Measurements from ENCODE around the gene TTC28.

TTC28 gene

GRCh38 chr22:28019881-28020861 is 659.5 kb downstream of the TTC28 start:
- H2BK120ac ChIP-seq (ENCODE audit: low read depth, low read length): no peak overlapping the region
- H3K4ac ChIP-seq (ENCODE audit: low read depth in 1 of 2, low read length in 2 of 2): no peak overlapping the region
- peaks cover 7% of the 10 kb centered on the region for H3K79me1 ChIP-seq (replicated peaks; ENCODE audit: low read length, poor library complexity, severe bottlenecking)
- no peak overlapping the region for H3K27ac ChIP-seq (ENCODE audit: low read length, poor library complexity, severe bottlenecking)
- H3K9ac ChIP-seq (ENCODE audit: low read length): peak overlapping the region; percentile 25
- H2AK5ac ChIP-seq (ENCODE audit: low read length, severe bottlenecking): no peak overlapping the region
- H2BK15ac ChIP-seq (ENCODE audit: low read depth, poor library complexity, severe bottlenecking): no peak overlapping the region
- peak overlapping the region; percentile 58 for H3K4me2 ChIP-seq (ENCODE audit: low read length, poor library complexity, severe bottlenecking)
- H3K9me3 ChIP-seq (ENCODE audit: control insufficient read depth, low read length): no peaks in the 10 kb centered on the region
- peak overlapping the region in 1 of 2 experiments; percentile 71 for H3K18ac ChIP-seq (ENCODE audit: low read depth in 1 of 2, low read length in 2 of 2)
- no peak overlapping the region for H3K4me3 ChIP-seq (ENCODE audit: insufficient read depth in 1 of 2, low read depth in 1 of 2, low read length in 2 of 2)
- H4K8ac ChIP-seq (ENCODE audit: low read length): no peak overlapping the region
- H3K14ac ChIP-seq (ENCODE audit: low read length in 2 of 2): peak overlapping the region in 1 of 2 experiments; percentile 64
- H2AFZ ChIP-seq (ENCODE audit: low read depth, low read length): no peak overlapping the region
- 26% methylated on average over 19 of the region's 20 CpGs for WGBS
- H3K23ac ChIP-seq (ENCODE audit: low read length in 2 of 2): no peak overlapping the region
- DNase-seq: peak; percentile 83
- peaks cover 33% of the 10 kb centered on the region for H3K4me1 ChIP-seq (ENCODE audit: control insufficient read depth, insufficient read depth, low read depth, low read length)
- H3K27me3 ChIP-seq (ENCODE audit: control insufficient read depth in 1 of 2, insufficient read depth in 1 of 2, low read length in 2 of 2): peaks cover 0 to 4% of the 10 kb centered on the region in 2 experiments
- H2BK12ac ChIP-seq (ENCODE audit: low read length in 2 of 2): peak overlapping the region in 1 of 2 experiments; percentile 75
- peaks cover 6 to 41% of the 10 kb centered on the region in 2 experiments for H3K36me3 ChIP-seq (ENCODE audit: control insufficient read depth in 1 of 2, insufficient read depth in 2 of 2, low read depth in 1 of 2, low read length in 2 of 2)
- H4K91ac ChIP-seq (ENCODE audit: low read length): no peak overlapping the region
- H2BK5ac ChIP-seq (ENCODE audit: low read depth, low read length, poor library complexity, severe bottlenecking): no peak overlapping the region

GRCh38 chr22:28019360-28019759 is 660.3 kb downstream of the TTC28 start:
- Histone ChIP-seq H3K27ac (ENCODE audit: low read length, poor library complexity, severe bottlenecking) (no peak overlapping the region), H3K14ac (ENCODE audit: low read length in 2 of 2) (no peak overlapping the region), H2AK5ac (ENCODE audit: low read length, severe bottlenecking) (no peak overlapping the region), H2AFZ (ENCODE audit: low read depth, low read length) (no peak overlapping the region), H3K4me1 (ENCODE audit: control insufficient read depth, insufficient read depth, low read depth, low read length) (peaks cover 38% of the 10 kb centered on the region), H3K4ac (ENCODE audit: low read depth in 1 of 2, low read length in 2 of 2) (no peak overlapping the region), H3K9me3 (ENCODE audit: control insufficient read depth, low read length) (no peaks in the 10 kb centered on the region), H2BK5ac (ENCODE audit: low read depth, low read length, poor library complexity, severe bottlenecking) (no peak overlapping the region), H2BK120ac (ENCODE audit: low read depth, low read length) (no peak overlapping the region), H3K79me1 (replicated peaks; ENCODE audit: low read length, poor library complexity, severe bottlenecking) (peaks cover 5% of the 10 kb centered on the region), H4K91ac (ENCODE audit: low read length) (no peak overlapping the region), H3K23ac (ENCODE audit: low read length in 2 of 2) (no peak overlapping the region), H3K9ac (ENCODE audit: low read length) (no peak overlapping the region), H2BK12ac (ENCODE audit: low read length in 2 of 2) (no peak overlapping the region), H3K18ac (ENCODE audit: low read depth in 1 of 2, low read length in 2 of 2) (no peak overlapping the region), H2BK15ac (ENCODE audit: low read depth, poor library complexity, severe bottlenecking) (no peak overlapping the region), H3K36me3 (ENCODE audit: control insufficient read depth in 1 of 2, insufficient read depth in 2 of 2, low read depth in 1 of 2, low read length in 2 of 2) (peaks cover 4 to 35% of the 10 kb centered on the region in 2 experiments), H3K4me3 (ENCODE audit: insufficient read depth in 1 of 2, low read depth in 1 of 2, low read length in 2 of 2) (no peak overlapping the region), H3K27me3 (ENCODE audit: control insufficient read depth in 1 of 2, insufficient read depth in 1 of 2, low read length in 2 of 2) (peaks cover 0 to 4% of the 10 kb centered on the region in 2 experiments), H4K8ac (ENCODE audit: low read length) (no peak overlapping the region), H3K4me2 (ENCODE audit: low read length, poor library complexity, severe bottlenecking) (no peak overlapping the region)
- DNase-seq: no peak
- WGBS: 93% methylated on average over 8 of the region's 8 CpGs

- Histone ChIP-seq H3K4me3 (ENCODE audit: insufficient read depth in 1 of 2, low read depth in 1 of 2, low read length in 2 of 2) (no peak overlapping the region), H3K18ac (ENCODE audit: low read depth in 1 of 2, low read length in 2 of 2) (no peak overlapping the region), H3K27me3 (ENCODE audit: control insufficient read depth in 1 of 2, insufficient read depth in 1 of 2, low read length in 2 of 2) (peaks cover 0 to 4% of the 10 kb centered on the region in 2 experiments), H2BK12ac (ENCODE audit: low read length in 2 of 2) (no peak overlapping the region), H4K91ac (ENCODE audit: low read length) (peak overlapping the region; percentile 40), H2AFZ (ENCODE audit: low read depth, low read length) (no peak overlapping the region), H3K27ac (ENCODE audit: low read length, poor library complexity, severe bottlenecking) (no peak overlapping the region), H3K9me3 (ENCODE audit: control insufficient read depth, low read length) (no peaks in the 10 kb centered on the region), H3K79me1 (replicated peaks; ENCODE audit: low read length, poor library complexity, severe bottlenecking) (peaks cover 4% of the 10 kb centered on the region), H3K4ac (ENCODE audit: low read depth in 1 of 2, low read length in 2 of 2) (no peak overlapping the region), H3K23ac (ENCODE audit: low read length in 2 of 2) (no peak overlapping the region), H3K36me3 (ENCODE audit: control insufficient read depth in 1 of 2, insufficient read depth in 2 of 2, low read depth in 1 of 2, low read length in 2 of 2) (peaks cover 6 to 41% of the 10 kb centered on the region in 2 experiments), H3K4me1 (ENCODE audit: control insufficient read depth, insufficient read depth, low read depth, low read length) (peaks cover 46% of the 10 kb centered on the region), H4K8ac (ENCODE audit: low read length) (no peak overlapping the region), H2BK120ac (ENCODE audit: low read depth, low read length) (no peak overlapping the region), H2BK15ac (ENCODE audit: low read depth, poor library complexity, severe bottlenecking) (no peak overlapping the region), H2AK5ac (ENCODE audit: low read length, severe bottlenecking) (no peak overlapping the region), H3K14ac (ENCODE audit: low read length in 2 of 2) (no peak overlapping the region), H3K4me2 (ENCODE audit: low read length, poor library complexity, severe bottlenecking) (no peak overlapping the region), H2BK5ac (ENCODE audit: low read depth, low read length, poor library complexity, severe bottlenecking) (no peak overlapping the region), H3K9ac (ENCODE audit: low read length) (no peak overlapping the region)
- DNase-seq: no peak
- 89% methylated on average over 8 of the region's 8 CpGs for WGBS
These were observed 661.1 kb downstream of the TTC28 start for GRCh38 chr22:28018461-28018927.

GRCh38 chr22:28017859-28018258 is 661.8 kb downstream of the TTC28 start:
- Histone ChIP-seq H2AK5ac (ENCODE audit: low read length, severe bottlenecking) (no peak overlapping the region), H3K23ac (ENCODE audit: low read length in 2 of 2) (no peak overlapping the region), H4K91ac (ENCODE audit: low read length) (no peak overlapping the region), H3K4ac (ENCODE audit: low read depth in 1 of 2, low read length in 2 of 2) (no peak overlapping the region), H3K9me3 (ENCODE audit: control insufficient read depth, low read length) (no peaks in the 10 kb centered on the region), H2BK15ac (ENCODE audit: low read depth, poor library complexity, severe bottlenecking) (no peak overlapping the region), H3K18ac (ENCODE audit: low read depth in 1 of 2, low read length in 2 of 2) (no peak overlapping the region), H2BK5ac (ENCODE audit: low read depth, low read length, poor library complexity, severe bottlenecking) (no peak overlapping the region), H2BK12ac (ENCODE audit: low read length in 2 of 2) (no peak overlapping the region), H3K4me1 (ENCODE audit: control insufficient read depth, insufficient read depth, low read depth, low read length) (peaks cover 46% of the 10 kb centered on the region), H3K79me1 (replicated peaks; ENCODE audit: low read length, poor library complexity, severe bottlenecking) (peaks cover 3% of the 10 kb centered on the region), H3K4me3 (ENCODE audit: insufficient read depth in 1 of 2, low read depth in 1 of 2, low read length in 2 of 2) (no peak overlapping the region), H4K8ac (ENCODE audit: low read length) (no peak overlapping the region), H3K36me3 (ENCODE audit: control insufficient read depth in 1 of 2, insufficient read depth in 2 of 2, low read depth in 1 of 2, low read length in 2 of 2) (peaks cover 12 to 42% of the 10 kb centered on the region in 2 experiments), H3K9ac (ENCODE audit: low read length) (no peak overlapping the region), H2BK120ac (ENCODE audit: low read depth, low read length) (no peak overlapping the region), H3K27me3 (ENCODE audit: control insufficient read depth in 1 of 2, insufficient read depth in 1 of 2, low read length in 2 of 2) (peaks cover 0 to under 1% of the 10 kb centered on the region in 2 experiments), H3K4me2 (ENCODE audit: low read length, poor library complexity, severe bottlenecking) (no peak overlapping the region), H3K27ac (ENCODE audit: low read length, poor library complexity, severe bottlenecking) (no peak overlapping the region), H2AFZ (ENCODE audit: low read depth, low read length) (no peak overlapping the region), H3K14ac (ENCODE audit: low read length in 2 of 2) (no peak overlapping the region)
- 100% methylated on average over 4 of the region's 4 CpGs for WGBS
- no peak for DNase-seq
